Ectodermal cell (in vitro differentiated cells): ENCODE results near the gene SMC5.
"Not testable (repeated sequence)": the region's sequence is repeated elsewhere in the genome, so short reads cannot be mapped to it uniquely, and the experiment has no call there.

Experiments
- H3K27ac ChIP-seq: 2 replicates; pipeline ENCODE4 v1.7.0; 2013; ENCODE audit warnings: mild to moderate bottlenecking, low read depth, low read length; ENCODE audit not compliant: insufficient read depth, poor library complexity, severe bottlenecking
- H3K27me3 ChIP-seq: 2 replicates; pipeline ENCODE4 v1.7.0; 2013; ENCODE audit warnings: mild to moderate bottlenecking, low read length; ENCODE audit not compliant: insufficient read depth, control insufficient read depth, poor library complexity, severe bottlenecking
- H3K36me3 ChIP-seq: one replicate; pipeline ENCODE4 v1.7.0; 2013; ENCODE audit warnings: low read length; ENCODE audit not compliant: control insufficient read depth, insufficient read depth
- H3K4me1 ChIP-seq: one replicate; pipeline ENCODE4 v1.7.0; 2013; ENCODE audit warnings: low read length; ENCODE audit not compliant: control insufficient read depth, insufficient read depth
- H3K4me3 ChIP-seq: 2 replicates; pipeline ENCODE4 v1.7.0; 2013; ENCODE audit warnings: low read depth, low read length, control low read depth; ENCODE audit not compliant: insufficient read depth
- H3K9me3 ChIP-seq: 2 replicates; pipeline ENCODE4 v1.7.0; 2013; ENCODE audit warnings: mild to moderate bottlenecking, low read length, moderate library complexity; ENCODE audit not compliant: control insufficient read depth
- WGBS, 2 experiments: methylation state at CpG; one replicate each; pipeline ENCODE4 v1.1.7; 2013; ENCODE audit warnings: missing lambda C conversion rate in 2 of 2; 5-methylcytosine and 5-hydroxymethylcytosine counted together

Gene SMC5

DNA sequence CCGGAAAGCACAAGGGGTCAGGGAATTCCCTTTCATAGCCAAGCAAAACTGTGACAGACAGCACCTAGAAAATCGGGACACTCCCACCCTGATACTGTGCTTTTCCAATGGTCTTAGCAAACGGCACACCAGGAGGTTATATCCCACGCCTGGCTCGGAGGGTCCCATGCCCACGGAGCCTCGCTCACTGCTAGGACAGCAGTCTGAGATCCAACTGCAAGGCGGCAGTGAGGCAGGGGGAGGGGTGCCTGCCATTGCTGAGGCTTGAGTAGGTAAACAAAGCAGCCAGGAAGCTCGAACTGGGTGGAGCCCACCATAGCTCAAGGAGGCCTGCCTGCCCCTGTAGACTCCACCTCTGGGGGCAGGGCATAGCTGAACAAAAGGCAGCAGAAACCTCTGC, 24.6 kb upstream of the SMC5 start:
- not testable (repeated sequence) for H3K27me3 ChIP-seq, H3K9me3 ChIP-seq, H3K36me3 ChIP-seq, H3K27ac ChIP-seq, H3K4me3 ChIP-seq, H3K4me1 ChIP-seq
- 83 to 89% methylated on average over 9 of the region's 9 CpGs for WGBS, 2 experiments

DNA sequence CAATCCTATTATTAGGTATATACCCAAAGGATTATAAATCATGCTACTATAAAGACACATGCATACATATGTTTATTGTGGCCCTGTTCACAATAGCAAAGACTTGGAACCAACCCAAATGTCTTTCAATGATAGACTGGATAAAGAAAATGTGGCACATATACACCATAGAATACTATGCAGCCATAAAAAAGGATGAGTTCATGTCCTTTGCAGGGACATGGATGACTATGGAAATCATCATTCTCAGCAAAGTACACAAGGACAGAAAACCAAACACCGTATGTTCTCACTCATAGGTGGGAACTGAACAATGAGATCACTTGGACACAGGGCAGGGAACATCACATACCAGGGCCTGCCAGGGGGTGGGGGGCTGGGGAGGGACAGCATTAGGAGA, 12.8 kb upstream of the SMC5 start:
- H3K9me3 ChIP-seq, H3K4me1 ChIP-seq, H3K27ac ChIP-seq, H3K27me3 ChIP-seq, H3K4me3 ChIP-seq, H3K36me3 ChIP-seq: not testable (repeated sequence)
- WGBS, 2 experiments: 90 to 100% methylated on average over 1 of the region's 1 CpG

DNA sequence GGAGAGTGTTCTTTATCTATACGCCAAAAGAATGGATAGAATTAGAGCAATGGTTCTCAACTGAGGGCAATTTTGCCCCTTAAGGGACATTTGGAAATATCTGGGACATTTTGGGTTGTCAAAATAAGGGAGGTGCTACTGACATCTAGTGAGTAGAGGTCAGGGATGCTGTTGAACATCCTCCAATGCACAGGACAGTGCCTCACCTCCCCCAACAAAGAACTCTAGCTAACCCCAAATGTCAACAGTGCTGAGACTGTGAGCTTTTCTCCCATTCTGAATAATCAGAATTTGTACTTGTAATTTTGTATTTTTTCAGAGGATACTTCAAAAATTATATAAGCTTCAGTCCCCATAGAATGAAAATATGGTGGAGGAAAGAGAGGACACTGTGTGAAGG, 8.6 kb upstream of the SMC5 start:
- no peak overlapping the region for H3K4me3 ChIP-seq
- H3K9me3 ChIP-seq: no peaks in the 10 kb centered on the region
- no peaks in the 10 kb centered on the region for H3K27me3 ChIP-seq
- 100% methylated on average over 1 of the region's 1 CpG for WGBS, 2 experiments
- H3K27ac ChIP-seq: no peak overlapping the region
- no peaks in the 10 kb centered on the region for H3K36me3 ChIP-seq
- H3K4me1 ChIP-seq: no peaks in the 10 kb centered on the region

- Histone ChIP-seq H3K9me3 (no peaks in the 10 kb centered on the region), H3K4me3 (no peak overlapping the region), H3K27me3 (no peaks in the 10 kb centered on the region), H3K36me3 (no peaks in the 10 kb centered on the region), H3K4me1 (peaks cover 18% of the 10 kb centered on the region), H3K27ac (no peak overlapping the region)
These were observed 3.3 kb upstream of the SMC5 start for GRCh38 chr9:70255486-70255885.

DNA sequence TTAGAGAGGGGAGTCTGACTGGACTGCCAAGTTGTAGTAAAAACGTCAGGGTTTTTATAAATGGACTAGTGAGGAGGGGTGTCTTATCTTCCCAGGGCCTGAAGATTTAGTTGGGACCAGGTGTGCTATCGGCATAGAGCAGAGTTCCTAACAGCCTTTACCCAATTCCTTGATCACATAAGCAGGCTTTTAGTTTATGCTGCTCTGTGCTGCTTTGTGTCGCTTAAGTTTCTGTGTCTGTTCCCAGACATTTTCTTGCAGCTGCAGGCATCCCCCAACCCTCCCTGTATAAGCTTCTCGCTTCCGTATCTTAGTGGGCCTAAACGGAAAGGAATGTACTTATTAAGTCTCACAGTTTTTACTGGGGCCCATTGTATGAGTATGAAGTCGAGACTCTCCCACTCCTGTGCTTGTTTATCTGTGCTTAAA, 2.6 kb upstream of the SMC5 start:
- 89 to 93% methylated on average over 7 of the region's 7 CpGs for WGBS, 2 experiments
- Histone ChIP-seq H3K27me3 (no peaks in the 10 kb centered on the region), H3K4me1 (peaks cover 25% of the 10 kb centered on the region), H3K27ac (no peak overlapping the region), H3K36me3 (no peaks in the 10 kb centered on the region), H3K9me3 (no peaks in the 10 kb centered on the region), H3K4me3 (no peak overlapping the region)

DNA sequence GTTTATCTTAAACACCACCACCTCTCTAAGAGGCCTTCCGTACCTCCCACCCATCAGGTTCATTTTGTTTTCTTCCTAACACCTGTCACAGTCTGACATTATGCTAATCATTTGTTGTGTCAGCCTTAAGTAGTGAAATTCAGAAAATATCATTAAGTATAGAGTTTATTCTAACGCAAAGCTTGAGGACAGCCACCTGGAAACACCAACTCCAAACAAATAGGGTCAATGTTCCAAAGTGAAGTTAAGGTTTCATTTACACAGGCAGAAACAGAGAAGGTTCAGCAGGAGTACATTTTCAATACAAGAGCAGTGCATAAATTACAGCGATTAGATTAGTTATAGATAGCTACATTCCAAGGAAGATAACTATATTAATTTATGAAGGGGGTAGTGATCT, 1.3 kb upstream of the SMC5 start:
- 92 to 96% methylated on average over 1 to 3 of the region's 3 CpGs for WGBS, 2 experiments
- no peaks in the 10 kb centered on the region for H3K27me3 ChIP-seq
- H3K9me3 ChIP-seq: no peaks in the 10 kb centered on the region
- no peaks in the 10 kb centered on the region for H3K36me3 ChIP-seq
- H3K27ac ChIP-seq: no peak overlapping the region
- H3K4me1 ChIP-seq: peaks cover 27% of the 10 kb centered on the region
- H3K4me3 ChIP-seq: no peak overlapping the region

DNA sequence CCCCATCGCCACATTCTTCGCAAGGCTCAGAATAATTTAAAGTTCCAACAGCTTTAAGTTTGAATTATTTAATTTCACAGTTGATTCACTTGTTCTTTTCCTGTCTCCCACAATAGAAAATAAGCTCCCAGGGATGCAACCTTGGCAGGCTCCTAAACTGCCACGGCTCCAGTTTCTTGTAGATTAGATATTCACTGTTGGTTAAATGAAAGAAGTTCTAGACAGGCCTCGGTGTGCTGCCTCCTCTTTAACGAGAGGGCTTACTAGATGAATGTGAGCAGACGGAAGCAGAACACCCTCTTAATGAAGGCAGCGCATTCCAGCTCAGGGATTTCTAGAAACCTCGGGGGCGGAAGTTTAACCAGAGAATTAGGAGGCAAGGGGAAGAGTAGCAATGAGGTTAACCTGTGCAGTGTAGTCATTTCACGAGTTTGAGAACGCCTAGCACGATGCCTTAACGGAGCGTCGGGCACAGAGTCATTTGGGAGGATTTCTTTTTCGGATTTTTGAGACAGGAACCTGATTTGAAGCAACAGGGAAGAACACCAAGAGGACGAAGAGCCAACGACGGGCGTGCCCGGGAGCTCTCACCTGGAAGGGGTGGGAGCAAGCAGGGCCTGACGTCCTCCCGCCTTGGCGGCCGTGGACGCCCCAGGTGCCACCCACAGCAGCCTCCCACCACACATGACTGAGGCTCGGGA, 637 bp upstream of the SMC5 start:
- Histone ChIP-seq H3K4me1 (peaks cover 27% of the 10 kb centered on the region), H3K36me3 (no peaks in the 10 kb centered on the region), H3K27ac (peak overlapping the region; percentile 68), H3K27me3 (no peaks in the 10 kb centered on the region), H3K4me3 (peak overlapping the region; percentile 81), H3K9me3 (no peaks in the 10 kb centered on the region)
- 25 to 29% methylated on average over 27 of the region's 27 CpGs for WGBS, 2 experiments

- WGBS, 2 experiments: 7 to 9% methylated on average over 10 of the region's 10 CpGs
- Histone ChIP-seq H3K4me3 (peak overlapping the region; percentile 81), H3K27ac (no peak overlapping the region), H3K27me3 (no peaks in the 10 kb centered on the region), H3K36me3 (peaks cover 6% of the 10 kb centered on the region), H3K9me3 (no peaks in the 10 kb centered on the region), H3K4me1 (peaks cover 27% of the 10 kb centered on the region)
These were observed 679 bp downstream of the SMC5 start for GRCh38 chr9:70259512-70259802.

DNA sequence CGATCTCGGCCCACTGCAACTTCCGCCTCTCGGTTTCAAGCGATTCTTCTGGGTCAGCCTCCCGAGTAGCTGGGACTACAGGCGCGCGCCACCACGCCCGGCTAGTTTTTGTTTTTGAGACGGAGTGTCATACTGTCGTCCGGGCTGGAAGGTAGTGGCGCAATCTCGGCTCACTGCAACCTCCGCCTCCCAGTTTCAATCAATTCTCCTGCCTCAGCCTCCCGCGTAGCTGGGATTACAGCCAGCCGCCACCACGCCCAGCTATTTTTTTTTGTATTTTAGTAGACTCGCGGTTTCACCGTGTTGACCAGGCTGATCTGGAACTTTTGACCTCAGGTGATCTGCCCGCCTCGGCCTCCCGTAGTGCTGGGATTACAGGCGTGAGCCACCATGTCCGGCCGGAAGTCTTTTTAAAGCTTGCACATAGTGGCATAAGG, 1.2 kb downstream of the SMC5 start:
- H3K36me3 ChIP-seq: peaks cover 11% of the 10 kb centered on the region
- no peak overlapping the region for H3K27ac ChIP-seq
- H3K4me1 ChIP-seq: peaks cover 27% of the 10 kb centered on the region
- 89 to 93% methylated on average over 30 of the region's 30 CpGs for WGBS, 2 experiments
- H3K4me3 ChIP-seq: peak overlapping the region; percentile 81
- no peaks in the 10 kb centered on the region for H3K27me3 ChIP-seq
- H3K9me3 ChIP-seq: no peaks in the 10 kb centered on the region

- peaks cover 14% of the 10 kb centered on the region for H3K36me3 ChIP-seq
- peak overlapping the region; percentile 81 for H3K4me3 ChIP-seq
- peaks cover 27% of the 10 kb centered on the region for H3K4me1 ChIP-seq
- H3K27ac ChIP-seq: no peak overlapping the region
- WGBS, 2 experiments: 91 to 94% methylated on average over 8 of the region's 8 CpGs
- no peaks in the 10 kb centered on the region for H3K27me3 ChIP-seq
- no peaks in the 10 kb centered on the region for H3K9me3 ChIP-seq
These were observed 1.8 kb downstream of the SMC5 start for GRCh38 chr9:70260606-70261005.
